MM.1S (cell line): ENCODE results near the gene NFYC.

Experiments used
- DNase-seq: peaks from one replicate; pipeline ENCODE4 v3.0.0-alpha.2; 2015
- H2AFZ ChIP-seq: fragments of 300-600 bp; sonication (generic); 2 replicates; pipeline ENCODE4 v1.6.0; 2016; ENCODE audit warnings: antibody characterized with exemption, low read length
- H3F3A ChIP-seq: fragments of 300-600 bp; sonication (generic); 2 replicates; pipeline ENCODE4 v1.6.1; 2016; ENCODE audit warnings: mild to moderate bottlenecking, antibody characterized with exemption, low read length, moderate library complexity, mixed read lengths; ENCODE audit not compliant: insufficient read depth
- H3K27ac ChIP-seq: fragments of 300-600 bp; sonication (generic); 2 replicates; pipeline ENCODE4 v1.5.1; 2016; ENCODE audit warnings: mild to moderate bottlenecking, low read length
- H3K27me3 ChIP-seq: fragments of 300-600 bp; sonication (generic); replicated peaks from 2 replicates; pipeline ENCODE4 v1.6.0; 2016; ENCODE audit warnings: low read length; ENCODE audit not compliant: insufficient read depth
- H3K36me3 ChIP-seq: fragments of 300-600 bp; sonication (generic); replicated peaks from 2 replicates; pipeline ENCODE4 v1.6.1; 2016; ENCODE audit warnings: mild to moderate bottlenecking, low read length, mixed read lengths; ENCODE audit not compliant: insufficient read depth
- H3K4me1 ChIP-seq: fragments of 300-600 bp; sonication (generic); 2 replicates; pipeline ENCODE4 v1.6.1; 2016; ENCODE audit warnings: low read length, mixed read lengths
- H3K4me2 ChIP-seq: fragments of 300-600 bp; sonication (generic); 2 replicates; pipeline ENCODE4 v1.6.0; 2016; ENCODE audit warnings: low read depth, low read length
- H3K4me3 ChIP-seq: fragments of 300-600 bp; sonication (generic); 2 replicates; pipeline ENCODE4 v1.5.1; 2016; ENCODE audit warnings: low read length, mixed read lengths
- H3K79me2 ChIP-seq: fragments of 300-600 bp; sonication (generic); 2 replicates; pipeline ENCODE4 v1.6.1; 2016; ENCODE audit warnings: mixed run types, low read length, mixed read lengths
- H3K9ac ChIP-seq: fragments of 300-600 bp; sonication (generic); 2 replicates; pipeline ENCODE4 v1.6.1; 2016; ENCODE audit warnings: low read length, mixed read lengths
- H3K9me2 ChIP-seq: fragments of 300-600 bp; sonication (generic); replicated peaks from 2 replicates; pipeline ENCODE4 v1.6.1; 2016; ENCODE audit warnings: mild to moderate bottlenecking, low read length, mixed read lengths; ENCODE audit not compliant: insufficient read depth
- H3K9me3 ChIP-seq: fragments of 300-600 bp; sonication (generic); replicated peaks from 2 replicates; pipeline ENCODE4 v1.6.1; 2016; ENCODE audit warnings: mild to moderate bottlenecking, low read length, mixed read lengths; ENCODE audit not compliant: insufficient read depth
- H4K20me1 ChIP-seq: fragments of 300-600 bp; sonication (generic); 2 replicates; pipeline ENCODE4 v1.6.1; 2016; ENCODE audit warnings: mild to moderate bottlenecking, low read length, moderate library complexity, mixed read lengths; ENCODE audit not compliant: insufficient read depth
- EZH2 ChIP-seq: fragments of 300-600 bp; sonication (generic); optimal IDR thresholded peaks from 2 replicates; pipeline ENCODE3; 2017; ENCODE audit warnings: low read depth, mild to moderate bottlenecking, antibody characterized with exemption, low read length, mixed read lengths
- EZH2phosphoT487 ChIP-seq: fragments of 300-600 bp; sonication (generic); IDR thresholded peaks from 2 replicates; pipeline ENCODE4 v1.6.1; 2018; ENCODE audit warnings: antibody characterized with exemption, low read length
- TF ChIP-seq, protein P1 (sequence below): fragments of 300-600 bp; sonication (generic); IDR thresholded peaks from 2 replicates; pipeline ENCODE4 v1.5.1; 2016; ENCODE audit warnings: antibody characterized with exemption, low read length, mixed read lengths

NFYC gene

DNA sequence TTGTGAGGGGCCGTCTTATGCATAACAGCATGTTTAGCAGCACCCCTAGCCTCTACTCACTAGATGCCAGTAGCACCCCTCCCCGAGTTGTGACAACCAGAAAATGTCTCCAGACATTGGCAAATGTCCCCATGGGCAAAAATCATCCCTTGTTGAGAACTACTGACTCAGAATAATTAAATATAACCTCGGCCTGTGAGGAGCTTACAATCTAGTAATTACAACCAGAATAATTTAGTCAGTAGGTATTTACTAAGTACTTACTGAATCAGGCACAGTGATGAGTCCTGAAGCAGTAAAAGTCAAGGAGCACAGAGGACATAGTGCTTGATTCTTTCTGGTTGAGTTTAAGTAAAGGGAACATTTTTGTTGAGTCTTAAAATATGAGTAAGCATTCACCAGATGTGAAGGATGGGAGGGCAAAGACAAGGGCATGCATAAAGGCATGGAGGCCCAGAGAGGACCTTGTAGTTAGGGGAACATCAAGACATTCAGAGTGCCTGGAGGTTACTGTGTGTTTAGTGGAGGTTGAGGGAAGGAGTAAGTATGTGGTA lies 48.0 kb downstream of the NFYC start:
- no peaks in the 10 kb centered on the region for H3K4me1 ChIP-seq
- no peak for DNase-seq
- peaks cover 51% of the 10 kb centered on the region for H3K79me2 ChIP-seq
- H3K9me2 ChIP-seq: no peaks in the 10 kb centered on the region
- H2AFZ ChIP-seq: no peak overlapping the region
- no peaks in the 10 kb centered on the region for H3F3A ChIP-seq
- H3K4me3 ChIP-seq: no peak overlapping the region
- H3K27ac ChIP-seq: no peak overlapping the region
- H3K4me2 ChIP-seq: no peak overlapping the region
- H4K20me1 ChIP-seq: no peaks in the 10 kb centered on the region
- TF ChIP-seq EZH2phosphoT487 (no peak), EZH2 (no peak)
- TF ChIP-seq, protein P1, sequence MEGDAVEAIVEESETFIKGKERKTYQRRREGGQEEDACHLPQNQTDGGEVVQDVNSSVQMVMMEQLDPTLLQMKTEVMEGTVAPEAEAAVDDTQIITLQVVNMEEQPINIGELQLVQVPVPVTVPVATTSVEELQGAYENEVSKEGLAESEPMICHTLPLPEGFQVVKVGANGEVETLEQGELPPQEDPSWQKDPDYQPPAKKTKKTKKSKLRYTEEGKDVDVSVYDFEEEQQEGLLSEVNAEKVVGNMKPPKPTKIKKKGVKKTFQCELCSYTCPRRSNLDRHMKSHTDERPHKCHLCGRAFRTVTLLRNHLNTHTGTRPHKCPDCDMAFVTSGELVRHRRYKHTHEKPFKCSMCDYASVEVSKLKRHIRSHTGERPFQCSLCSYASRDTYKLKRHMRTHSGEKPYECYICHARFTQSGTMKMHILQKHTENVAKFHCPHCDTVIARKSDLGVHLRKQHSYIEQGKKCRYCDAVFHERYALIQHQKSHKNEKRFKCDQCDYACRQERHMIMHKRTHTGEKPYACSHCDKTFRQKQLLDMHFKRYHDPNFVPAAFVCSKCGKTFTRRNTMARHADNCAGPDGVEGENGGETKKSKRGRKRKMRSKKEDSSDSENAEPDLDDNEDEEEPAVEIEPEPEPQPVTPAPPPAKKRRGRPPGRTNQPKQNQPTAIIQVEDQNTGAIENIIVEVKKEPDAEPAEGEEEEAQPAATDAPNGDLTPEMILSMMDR: no peak
- 0 out of 2 replicates have a peak, but pooled peaks cover 4% of the 10 kb centered on the region for H3K36me3 ChIP-seq
- H3K9me3 ChIP-seq: no peaks in the 10 kb centered on the region
- H3K9ac ChIP-seq: no peak overlapping the region
- no peaks in the 10 kb centered on the region for H3K27me3 ChIP-seq

DNA sequence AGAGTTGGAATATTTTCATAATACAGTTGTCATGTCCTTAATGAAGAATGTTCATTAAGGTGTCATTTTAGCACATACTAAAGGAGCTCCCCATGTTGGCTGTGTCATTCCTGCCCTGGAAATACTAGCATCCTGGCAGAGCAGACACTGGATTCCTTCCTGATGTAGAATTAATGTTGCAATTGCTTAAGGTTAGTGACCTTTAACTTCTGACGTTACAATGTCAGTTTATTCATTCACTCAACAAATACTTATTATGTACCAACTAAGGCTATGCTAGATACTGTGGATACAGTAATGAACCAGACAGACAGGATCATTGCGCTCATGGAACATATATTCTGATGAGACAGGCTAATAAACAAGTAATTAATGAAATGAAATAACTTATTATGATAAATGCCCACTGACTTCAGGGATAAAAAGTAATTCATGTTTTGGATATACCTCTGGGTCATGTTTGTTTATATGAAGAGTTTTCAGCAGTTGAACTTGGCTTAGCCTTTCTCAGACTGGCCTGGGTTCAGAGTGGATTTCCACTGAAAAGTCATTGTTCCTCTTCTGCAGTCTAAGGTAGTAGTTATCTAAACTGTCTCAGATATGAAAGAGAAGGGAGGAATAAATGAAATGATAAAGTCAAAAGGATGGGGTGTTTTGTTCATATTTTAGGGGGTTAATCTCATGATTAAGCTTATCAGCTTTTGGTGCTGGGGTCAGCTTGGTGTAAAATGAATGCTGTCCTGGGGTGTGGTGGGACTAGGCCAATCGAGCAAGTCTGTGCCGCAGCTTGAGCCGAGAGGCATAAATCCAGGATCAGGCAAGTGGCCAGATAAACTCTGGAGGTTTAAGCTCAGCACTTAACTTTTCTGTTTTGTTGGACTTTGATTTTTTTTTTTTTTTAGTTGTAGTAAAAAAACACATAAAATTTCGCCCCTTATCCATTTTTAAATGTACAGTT lies 48.8 kb downstream of the NFYC start:
- no peak overlapping the region for H3K9ac ChIP-seq
- no peaks in the 10 kb centered on the region for H3K9me3 ChIP-seq
- H4K20me1 ChIP-seq: no peaks in the 10 kb centered on the region
- no peak for DNase-seq
- H3K79me2 ChIP-seq: peaks cover 51% of the 10 kb centered on the region
- no peaks in the 10 kb centered on the region for H3F3A ChIP-seq
- H3K27me3 ChIP-seq: no peaks in the 10 kb centered on the region
- no peaks in the 10 kb centered on the region for H3K4me1 ChIP-seq
- H3K4me2 ChIP-seq: no peak overlapping the region
- H3K9me2 ChIP-seq: no peaks in the 10 kb centered on the region
- no peak overlapping the region for H3K27ac ChIP-seq
- TF ChIP-seq, protein P1: no peak
- TF ChIP-seq EZH2phosphoT487: no peak
- no peak for TF ChIP-seq EZH2
- H3K36me3 ChIP-seq: 0 out of 2 replicates have a peak, but pooled peaks cover 4% of the 10 kb centered on the region
- no peak overlapping the region for H3K4me3 ChIP-seq
- H2AFZ ChIP-seq: no peak overlapping the region

DNA sequence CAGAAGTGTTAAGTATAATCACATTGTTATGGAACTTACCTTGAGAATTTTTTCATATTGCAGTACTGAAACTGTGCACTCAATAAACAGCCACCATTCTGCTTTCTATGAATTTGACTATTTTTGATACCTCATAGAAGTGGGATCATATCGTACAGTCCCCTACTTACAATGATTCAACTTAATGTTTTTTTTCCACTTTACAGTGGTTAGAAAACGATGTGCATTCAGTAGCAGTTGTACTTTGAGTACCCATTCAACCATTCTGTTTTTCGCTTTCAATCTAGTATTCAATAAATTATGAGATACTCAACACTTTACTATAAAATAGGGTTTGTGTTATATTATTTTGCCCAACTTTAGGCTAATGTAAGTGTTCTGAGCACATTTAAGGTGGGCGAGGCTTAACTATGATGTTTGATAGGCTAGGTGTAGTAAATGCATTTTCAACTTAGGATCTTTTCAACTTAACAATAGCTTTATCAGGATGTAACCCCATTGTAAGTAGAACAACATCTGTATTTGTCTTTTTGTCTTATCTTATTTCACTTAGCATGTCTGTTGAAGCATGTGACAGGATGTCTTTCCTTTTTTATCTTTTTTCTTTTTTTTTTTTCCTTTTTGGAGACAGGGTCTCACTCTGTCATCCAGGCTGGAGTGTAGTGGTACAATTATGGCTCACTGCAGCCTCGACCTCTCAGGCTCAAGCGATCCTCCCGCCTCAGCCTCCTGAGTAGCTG lies 49.7 kb downstream of the NFYC start:
- Histone ChIP-seq H3K36me3 (0 out of 2 replicates have a peak, but pooled peaks cover 4% of the 10 kb centered on the region), H3K9me2 (no peaks in the 10 kb centered on the region)

More for the DNA sequence above, 49.7 kb downstream of the NFYC start:
- DNase-seq: no peak
- TF ChIP-seq EZH2 (no peak), EZH2phosphoT487 (no peak)
- TF ChIP-seq, protein P1: no peak
- H3K27me3 ChIP-seq: no peaks in the 10 kb centered on the region
- peaks cover 45% of the 10 kb centered on the region for H3K79me2 ChIP-seq
- no peaks in the 10 kb centered on the region for H4K20me1 ChIP-seq
- H3K4me1 ChIP-seq: no peaks in the 10 kb centered on the region
- no peak overlapping the region for H3K27ac ChIP-seq
- no peak overlapping the region for H3K9ac ChIP-seq
- no peaks in the 10 kb centered on the region for H3K9me3 ChIP-seq
- no peak overlapping the region for H3K4me2 ChIP-seq
- no peak overlapping the region for H2AFZ ChIP-seq
- no peaks in the 10 kb centered on the region for H3F3A ChIP-seq
- H3K4me3 ChIP-seq: no peak overlapping the region
